Stimulated activated CD8-positive, alpha-beta memory T cell treated with anti-CD3 and anti-CD28 coated beads, Interleukin-7, amount 100 ng/mL, for 24 hours (primary cell): ENCODE results near the gene TCN1.
"Not testable (repeated sequence)": the region's sequence is repeated elsewhere in the genome, so short reads cannot be mapped to it uniquely, and the experiment has no call there.

ENCODE experiments used
- DNase-seq: peaks from one replicate; pipeline ENCODE4 v3.0.0-alpha.2; 2020; ENCODE audit warnings: low read depth

TCN1 gene, protein sequence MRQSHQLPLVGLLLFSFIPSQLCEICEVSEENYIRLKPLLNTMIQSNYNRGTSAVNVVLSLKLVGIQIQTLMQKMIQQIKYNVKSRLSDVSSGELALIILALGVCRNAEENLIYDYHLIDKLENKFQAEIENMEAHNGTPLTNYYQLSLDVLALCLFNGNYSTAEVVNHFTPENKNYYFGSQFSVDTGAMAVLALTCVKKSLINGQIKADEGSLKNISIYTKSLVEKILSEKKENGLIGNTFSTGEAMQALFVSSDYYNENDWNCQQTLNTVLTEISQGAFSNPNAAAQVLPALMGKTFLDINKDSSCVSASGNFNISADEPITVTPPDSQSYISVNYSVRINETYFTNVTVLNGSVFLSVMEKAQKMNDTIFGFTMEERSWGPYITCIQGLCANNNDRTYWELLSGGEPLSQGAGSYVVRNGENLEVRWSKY

DNA sequence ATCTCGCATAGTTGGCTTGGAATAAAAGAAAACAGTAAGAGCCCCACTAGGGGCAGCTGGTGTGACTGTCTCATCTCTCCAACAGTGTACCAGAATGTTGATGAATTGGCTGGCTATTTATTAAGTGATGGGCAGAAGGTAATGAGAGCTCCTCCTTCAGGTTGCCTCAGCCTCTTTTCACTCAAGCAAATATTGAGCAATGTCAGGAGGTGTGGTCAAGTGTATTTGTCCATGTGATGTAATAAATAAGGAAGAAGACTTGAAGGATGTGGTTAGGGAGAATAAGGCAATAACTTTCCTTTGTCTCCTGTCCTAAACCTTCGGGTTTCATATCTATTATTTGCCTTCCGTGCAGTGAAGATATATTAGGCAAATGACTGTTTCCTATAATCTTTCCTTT, at the start of gene TCN1:
TSS of gene TCN1 (minus strand) at position 91 of the 400 bp plus-strand sequence. CDS start at position 74, 17 bp downstream.
- DNase-seq = no peak

DNA sequence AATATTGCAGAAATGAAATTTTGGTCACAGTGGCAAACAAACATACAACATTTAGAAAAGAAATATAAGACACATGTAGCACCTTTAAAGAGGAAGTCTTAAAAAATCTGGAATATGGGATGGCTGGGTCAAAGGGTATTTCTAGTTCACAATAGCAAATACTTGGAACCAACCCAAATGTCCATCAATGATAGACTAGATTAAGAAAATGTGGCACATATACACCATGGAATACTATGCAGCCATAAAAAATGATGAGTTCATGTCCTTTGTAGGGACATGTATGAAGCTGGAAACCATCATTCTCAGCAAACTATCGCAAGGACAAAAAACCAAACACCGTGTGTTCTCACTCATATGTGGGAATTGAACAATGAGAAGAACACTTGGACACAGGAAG, 37.3 kb upstream of the TCN1 start:
- DNase-seq = not testable (repeated sequence)

DNA sequence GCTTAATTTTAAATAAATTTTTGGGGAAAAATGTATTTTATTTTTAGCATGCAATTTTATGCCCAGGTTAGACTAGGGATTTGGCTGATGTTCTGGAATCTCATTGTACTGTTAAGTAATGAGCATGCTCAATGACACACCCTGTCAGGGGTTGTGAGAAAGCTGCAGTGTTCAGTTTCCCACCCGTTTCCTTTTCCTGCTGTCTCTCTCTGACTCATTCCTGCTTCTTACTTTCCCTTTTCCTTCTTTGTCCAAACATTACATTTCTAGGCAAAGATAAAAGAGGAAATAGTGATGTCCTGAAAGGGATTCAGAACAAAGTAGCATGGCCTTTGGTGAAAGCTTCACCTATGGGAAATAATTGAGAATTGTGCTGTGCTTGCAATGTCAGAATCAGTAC, 35.0 kb upstream of the TCN1 start:
- no peak for DNase-seq

DNA sequence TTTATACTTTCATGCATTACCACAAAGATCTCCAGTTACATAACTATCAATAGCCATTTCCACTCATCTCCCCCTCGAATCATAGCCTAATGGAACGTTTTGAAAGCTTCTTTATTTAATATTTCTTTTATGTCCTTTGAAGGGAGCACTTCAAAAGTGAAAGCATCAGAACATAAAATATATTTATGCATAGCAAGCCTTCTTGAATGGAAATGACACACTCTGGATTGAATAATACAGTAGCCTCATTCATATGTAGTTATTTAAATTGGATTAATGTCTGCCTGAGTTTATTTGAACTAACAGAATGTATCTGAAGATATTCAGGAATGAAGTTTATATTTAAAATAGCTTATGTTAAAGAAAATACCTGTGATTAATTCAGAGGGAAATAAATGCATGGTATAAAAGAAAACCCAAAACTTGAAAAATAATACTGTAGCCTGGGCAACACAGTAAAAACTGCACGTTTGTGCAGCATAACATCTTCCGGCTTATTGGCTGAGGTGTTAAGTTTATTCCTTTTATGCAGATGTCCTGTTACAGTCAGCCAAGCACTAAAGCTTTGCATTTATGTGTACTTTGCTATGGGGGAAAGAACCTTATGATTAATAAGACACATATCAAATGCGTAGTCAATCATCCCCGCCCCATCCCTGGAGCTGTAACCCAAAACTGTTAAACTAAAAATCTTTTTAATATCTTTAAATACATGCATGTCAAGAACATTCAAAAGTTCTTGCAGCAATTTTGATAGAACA, 34.3 kb upstream of the TCN1 start:
- no peak for DNase-seq

DNA sequence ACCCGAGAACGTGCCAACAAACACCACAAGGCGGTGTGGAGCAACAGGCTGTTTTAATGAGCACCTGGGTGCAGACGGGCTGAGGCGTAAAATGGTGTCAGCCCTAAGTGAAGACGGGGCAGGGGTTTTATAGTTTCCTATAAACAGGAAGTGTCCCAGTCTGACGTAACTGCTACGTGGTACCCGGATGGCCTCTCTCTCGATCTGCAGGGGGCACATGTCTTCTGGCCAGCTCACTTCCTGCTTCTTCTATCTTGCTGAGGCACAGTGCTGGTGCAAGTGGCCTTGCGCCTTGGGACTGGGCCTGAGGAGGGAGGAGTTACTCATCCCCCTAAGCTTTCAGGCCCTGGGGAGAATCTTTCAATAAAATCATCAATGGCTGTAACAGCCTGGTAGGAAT, 33.2 kb upstream of the TCN1 start:
- no peak for DNase-seq

DNA sequence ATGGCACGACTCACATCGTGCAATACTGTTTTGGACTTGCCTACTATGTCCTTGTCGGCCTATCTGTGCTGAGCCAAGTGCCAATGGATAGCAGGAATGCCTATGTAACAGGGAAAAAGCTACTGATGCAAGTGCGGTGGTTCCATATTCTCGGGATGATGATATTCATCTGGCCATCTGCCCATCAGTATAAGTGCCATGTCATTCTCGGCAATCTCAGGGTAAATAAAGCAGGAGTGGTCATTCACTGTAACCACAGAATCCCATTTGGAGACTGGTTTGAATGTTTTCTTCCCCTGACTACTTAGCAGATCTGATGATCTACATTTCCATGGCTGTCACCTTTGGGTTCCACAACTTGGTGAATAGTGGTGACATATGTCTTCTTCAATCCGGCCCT, 32.4 kb upstream of the TCN1 start:
- DNase-seq = no peak

DNA sequence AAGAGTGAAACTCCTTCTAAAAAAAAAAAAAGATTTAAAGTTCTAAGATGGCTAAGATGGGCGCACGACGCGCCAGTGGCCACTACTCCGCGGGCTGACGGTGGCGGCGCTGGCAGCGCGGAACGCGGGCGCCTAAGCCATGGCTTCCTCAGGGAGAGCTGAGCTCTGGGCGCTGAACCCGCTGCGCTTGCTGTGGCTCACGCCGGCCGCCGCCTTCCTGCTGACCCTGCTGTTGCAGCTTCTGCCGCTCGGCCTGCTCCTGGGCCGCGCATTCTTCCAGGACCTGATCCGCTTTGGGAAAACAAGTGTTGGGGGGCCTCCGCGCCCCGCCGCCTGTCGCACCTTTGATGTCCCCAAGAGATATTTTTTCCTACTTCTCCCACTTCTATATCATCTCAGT, 31.8 kb upstream of the TCN1 start:
- no peak for DNase-seq

DNA sequence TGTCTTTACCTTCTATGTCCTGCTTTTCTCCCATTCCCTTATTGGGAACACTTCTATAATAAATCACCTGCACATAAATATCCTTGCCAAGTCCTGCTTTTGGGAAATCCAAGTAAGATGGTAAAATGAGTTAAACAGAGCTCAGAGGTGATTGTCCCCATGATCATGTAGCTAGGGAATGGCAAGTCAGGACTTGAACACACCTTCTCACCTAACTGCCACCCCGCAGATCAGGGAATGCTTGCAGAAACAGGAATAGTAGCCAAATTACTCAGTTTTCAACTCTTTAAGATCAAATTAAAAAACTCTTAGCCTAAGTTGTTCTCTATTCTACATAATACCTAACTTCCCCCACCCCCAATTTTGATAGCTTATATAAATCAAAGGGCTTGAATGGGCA, 28.3 kb upstream of the TCN1 start:
- no peak for DNase-seq

DNA sequence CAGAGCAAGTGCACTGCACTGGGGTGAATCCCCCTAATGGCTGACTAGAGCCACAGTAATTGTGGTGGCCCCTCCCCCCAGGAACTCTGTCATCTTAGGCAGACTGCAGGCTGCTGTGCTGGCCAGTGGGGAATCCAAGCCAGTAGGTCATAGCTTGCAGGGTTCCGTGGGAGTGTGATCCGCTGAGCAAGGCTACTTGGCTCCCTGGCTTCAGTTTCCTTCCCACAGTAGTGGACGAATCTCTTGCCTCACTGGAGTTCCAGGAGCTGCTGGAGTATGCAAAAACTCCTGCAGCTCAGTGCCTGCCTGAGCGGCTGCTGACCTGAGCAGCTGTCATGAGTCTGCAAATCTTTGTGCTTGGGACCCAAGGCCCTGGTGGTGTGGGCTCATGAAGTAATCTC, 25.5 kb upstream of the TCN1 start:
- no peak for DNase-seq

DNA sequence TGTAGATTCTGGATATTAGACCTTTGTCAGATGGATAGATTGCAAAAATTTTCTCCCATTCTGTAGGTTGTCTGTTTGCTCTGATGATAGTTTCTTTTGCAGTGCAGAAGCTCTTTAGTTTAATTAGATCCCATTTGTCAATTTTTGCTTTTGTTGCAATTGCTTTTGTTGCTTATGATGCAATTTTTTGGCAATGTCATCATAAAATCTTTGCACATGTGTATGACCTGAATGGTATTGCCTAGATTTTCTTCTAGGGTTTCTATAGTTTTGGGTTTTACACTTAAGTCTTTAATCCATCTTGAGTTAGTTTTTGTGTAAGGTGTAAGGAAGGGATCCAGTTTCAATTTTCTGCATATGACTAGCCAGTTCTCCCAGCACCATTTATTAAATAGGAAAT, 20.9 kb upstream of the TCN1 start:
- DNase-seq = not testable (repeated sequence)

DNA sequence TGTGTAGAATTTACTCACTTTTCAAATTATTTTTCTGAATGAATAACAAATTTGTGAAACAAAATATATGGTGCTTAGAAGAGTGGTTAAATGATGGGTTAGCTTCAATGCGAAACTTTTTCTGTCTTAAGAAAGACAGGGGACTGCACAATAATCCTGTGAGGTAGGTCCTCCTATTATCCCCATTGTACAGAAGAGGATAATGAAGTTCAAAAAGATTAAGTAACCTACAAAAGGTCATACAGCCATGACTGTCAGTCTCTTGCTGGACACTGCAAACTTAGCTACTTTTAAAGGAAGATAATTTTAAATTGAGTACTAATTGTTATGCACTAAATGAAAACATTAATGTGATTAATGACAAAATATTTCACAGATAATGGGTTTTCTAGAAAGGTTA, 17.3 kb upstream of the TCN1 start:
- DNase-seq = no peak

DNA sequence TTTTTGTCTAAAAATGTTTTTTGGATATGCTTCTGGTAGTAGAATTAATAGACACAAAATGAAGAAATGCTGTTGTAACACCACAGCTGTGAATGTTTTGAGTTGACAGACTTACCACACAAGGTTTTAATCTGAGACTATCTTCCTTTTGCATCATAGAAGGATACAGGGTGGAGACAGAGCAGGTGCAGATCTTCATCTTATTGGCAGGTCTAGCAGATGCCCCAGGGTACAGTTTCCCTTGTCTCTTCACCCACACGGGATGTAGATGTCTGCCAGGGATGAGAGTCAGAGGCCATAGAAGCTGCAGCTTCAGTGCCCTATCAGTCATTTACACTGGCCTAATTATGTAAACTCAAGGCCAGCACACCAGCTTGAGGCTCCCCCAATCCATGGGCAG, 13.3 kb upstream of the TCN1 start:
- no peak for DNase-seq

DNA sequence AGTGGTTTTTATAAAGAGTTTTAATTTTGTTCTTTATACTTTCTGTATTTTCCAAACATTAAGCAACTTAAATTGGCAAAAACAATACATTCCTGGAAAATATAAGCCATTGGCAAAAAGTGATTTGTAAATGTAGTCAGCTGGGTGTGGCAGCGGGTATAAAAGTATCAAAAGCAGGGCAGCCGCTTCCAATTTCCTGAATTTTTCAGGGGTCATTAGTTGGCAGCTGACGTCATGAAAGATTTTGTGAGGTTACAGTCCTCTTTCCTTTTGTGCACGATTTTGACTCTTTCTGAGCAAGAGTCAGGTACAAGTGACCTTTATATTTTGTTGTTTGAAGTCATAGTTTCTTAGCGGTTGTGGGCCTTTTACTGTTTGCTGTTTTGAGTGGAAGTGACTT, 12.3 kb upstream of the TCN1 start, which contains the start of gene OOSP3:
TSS of gene OOSP3 (plus strand) at position 208 of the 400 bp plus-strand sequence. CDS start at position 235, 27 bp downstream.
- no peak for DNase-seq

DNA sequence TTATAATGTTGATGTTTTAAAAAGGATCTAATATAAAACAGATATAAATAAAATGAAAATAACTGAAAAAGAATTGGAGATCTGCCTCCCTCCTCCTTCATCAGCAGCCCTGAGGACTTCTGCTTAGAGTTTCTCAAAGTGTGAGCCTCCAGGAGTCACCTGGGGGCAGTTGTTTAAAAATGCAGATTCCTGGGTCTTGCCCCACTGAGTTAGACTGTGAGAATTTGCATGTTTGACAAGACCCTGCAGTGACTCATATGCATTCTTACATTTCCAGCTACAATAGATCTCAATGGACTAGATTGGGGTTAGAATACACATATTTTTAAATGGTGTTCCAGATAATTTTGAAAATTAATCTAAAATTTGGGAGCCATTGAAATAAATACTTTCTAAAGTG, 11.5 kb upstream of the TCN1 start:
- no peak for DNase-seq

DNA sequence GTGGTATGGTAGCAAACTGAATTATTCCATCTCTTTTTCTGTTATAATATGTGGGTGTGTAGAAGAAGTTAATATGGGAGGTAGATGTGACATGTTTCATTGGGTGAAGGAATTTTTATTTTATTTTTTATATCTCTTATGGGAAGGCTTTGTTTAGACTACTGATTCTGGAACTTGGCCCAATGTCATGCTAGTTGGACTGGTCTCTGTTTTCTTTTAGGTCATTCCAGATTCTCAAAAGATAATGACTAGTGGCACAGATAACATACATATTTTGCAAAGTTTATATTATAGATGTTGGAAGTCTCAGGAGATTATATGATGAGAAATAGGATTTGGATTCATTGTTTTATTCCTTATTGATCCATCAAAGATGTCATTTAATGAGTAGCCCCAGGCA, 11.0 kb upstream of the TCN1 start:
- DNase-seq = no peak

DNA sequence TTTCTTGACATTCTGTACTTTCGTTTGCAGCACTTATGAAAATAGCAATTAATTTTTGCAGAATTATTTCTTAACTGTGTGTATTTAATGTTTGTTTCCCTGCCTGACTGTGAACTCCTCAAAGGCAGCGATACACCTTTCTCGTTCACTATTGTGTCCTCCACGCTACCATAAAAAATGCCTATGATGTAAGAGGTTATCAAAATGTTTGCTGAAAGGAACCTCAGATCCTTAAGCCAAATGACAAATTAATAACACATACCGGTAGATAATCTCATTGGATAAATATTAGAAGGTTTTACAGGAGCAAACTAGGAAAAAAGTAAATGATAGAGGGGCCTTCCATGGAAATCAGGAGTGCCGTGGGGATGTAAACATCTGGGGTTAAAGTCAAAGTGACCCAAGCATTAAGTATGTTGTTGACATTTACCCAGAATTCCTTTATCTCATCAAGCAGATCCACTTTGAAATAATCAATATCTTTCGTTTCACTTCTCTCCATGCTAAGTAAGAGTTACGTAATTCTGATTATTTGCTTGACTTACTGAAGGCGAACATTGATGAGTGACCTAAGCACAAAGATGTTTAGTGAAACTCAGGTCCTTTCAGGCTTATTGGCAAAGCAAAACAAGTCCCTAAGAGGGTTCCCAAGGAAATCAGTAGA, 9.7 kb upstream of the TCN1 start:
- no peak for DNase-seq

DNA sequence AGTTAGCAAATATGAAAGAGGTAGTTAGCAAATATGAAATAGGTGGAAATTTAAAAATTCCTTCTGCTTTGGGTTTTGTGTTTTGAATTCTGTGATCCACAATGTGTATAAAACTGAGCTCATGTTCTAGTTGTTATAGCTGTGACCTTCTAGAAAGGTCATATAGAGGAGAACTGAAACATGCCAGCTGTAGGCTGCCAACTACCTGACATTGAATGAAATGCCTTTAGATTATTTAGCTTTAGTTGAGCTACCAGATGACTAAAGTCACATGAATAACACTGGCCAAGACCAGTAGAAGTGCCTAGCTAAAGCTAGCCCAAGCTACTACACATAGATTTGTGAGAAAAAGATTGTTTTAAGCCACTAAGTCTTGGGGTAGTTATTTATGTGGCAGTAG, 5.8 kb upstream of the TCN1 start:
- DNase-seq = no peak

DNA sequence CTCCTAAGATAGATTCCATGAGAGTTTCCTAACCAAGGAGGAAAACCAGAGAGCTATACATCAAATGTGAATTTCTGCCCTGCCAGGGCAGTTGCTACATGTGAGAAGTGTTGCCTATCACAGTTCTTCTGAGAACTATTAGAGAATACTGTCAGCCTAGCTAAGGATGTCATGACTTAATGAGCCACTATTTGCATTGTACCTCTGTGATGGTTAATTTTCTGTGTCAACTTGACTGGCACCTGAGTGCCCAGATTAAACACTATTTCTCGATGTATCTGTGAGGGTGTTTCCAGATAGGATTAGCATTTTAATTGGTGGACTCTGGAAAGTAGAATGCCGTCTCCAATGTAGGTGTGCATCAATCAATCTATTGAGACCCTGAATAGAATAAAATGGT, 1.7 kb upstream of the TCN1 start:
- no peak for DNase-seq

DNA sequence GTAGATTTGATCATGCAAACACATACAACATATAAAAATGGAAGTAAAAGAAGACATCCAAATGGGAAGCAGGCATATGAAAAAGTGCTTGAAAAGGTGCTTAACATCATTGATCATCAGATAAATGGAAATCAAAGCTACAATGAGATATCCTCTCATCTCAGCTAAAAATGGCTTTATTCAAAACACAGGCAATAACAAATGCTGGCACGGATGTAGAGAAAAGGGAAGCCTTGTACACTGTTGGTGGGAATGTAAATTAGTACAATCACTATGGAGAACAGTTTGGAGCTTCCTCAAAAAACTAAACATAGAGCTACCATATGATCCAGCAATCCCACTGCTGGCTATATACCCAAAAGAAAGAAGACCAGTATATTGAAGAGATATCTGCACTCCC, 549 bp upstream of the TCN1 start:
- DNase-seq = no peak

DNA sequence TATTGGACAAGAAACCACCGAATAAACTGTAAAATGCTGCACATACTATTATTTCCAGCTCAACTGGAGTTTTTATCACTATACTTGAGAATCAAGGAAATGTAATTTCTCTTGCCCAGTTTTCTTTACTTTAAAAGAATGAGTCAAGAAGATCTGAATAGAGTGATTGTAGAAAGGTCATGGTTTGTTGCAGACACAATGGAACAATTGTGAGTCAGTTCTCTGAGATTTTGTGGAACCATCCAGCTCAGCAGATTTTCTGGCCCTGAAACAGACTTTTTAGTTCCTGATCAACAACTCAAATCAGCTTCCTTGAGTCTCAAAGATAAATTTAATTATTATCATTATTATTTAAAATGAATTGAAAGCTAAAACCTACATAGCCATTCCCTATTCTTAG, 1.3 kb downstream of the TCN1 start:
- DNase-seq = no peak

DNA sequence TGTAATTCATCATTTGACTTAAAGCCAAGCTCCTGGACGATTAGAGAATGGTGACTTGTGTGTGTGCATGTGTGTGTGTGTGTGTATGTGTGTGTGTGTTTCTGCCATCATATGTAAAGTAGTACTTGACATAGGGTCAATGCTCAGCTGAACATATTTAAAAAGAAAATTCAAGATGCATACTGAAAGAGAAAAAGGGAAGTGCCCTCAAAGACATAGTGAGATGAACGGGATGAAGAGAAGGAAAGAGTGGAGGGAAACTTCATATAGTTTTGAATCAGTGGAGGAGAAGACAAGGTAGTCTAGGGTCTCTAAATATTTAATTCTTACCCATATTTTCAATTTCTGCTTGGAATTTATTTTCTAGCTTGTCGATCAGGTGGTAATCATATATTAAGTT, 4.0 kb downstream of the TCN1 start:
- DNase-seq = no peak

DNA sequence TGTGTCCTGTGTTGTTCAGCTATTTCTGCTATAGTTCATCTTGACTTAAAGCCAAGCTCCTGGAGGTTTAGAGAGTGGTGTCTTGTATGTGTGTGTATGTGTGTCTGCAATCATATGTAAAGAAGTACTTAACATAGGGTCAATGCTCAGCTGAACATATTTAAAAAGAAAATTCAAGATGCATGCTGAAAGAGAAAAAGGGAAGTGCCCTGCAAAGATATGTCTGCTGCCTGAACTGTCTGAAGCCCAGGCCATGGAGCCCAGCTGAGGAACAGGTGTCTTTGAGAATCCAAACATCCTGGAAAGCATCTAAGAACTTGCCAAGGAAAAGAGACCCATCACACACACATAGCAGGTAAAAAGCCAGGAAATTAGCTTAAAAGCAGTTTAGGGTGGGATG, 6.6 kb downstream of the TCN1 start:
- DNase-seq = no peak
